ENCODE measurements around the gene DNAJC11. TPM values are rescaled to one million over a fixed set of nuclear protein-coding genes. Genes with fewer than 3 reads are reported as not detected.
A peak's percentile ranks its signal among the peaks of the same experiment; 100 is the strongest.
"Not testable (repeated sequence)": the region's sequence is repeated elsewhere in the genome, so short reads cannot be mapped to it uniquely, and the experiment has no call there.

The DNAJC11 gene
- total RNA-seq, 3 donors from 2014 or later, result 23.0 to 30.5 (median 25.6) TPM

GRCh38 chr1:6652986-6653385 lies 48.6 kb downstream of the DNAJC11 start:
- TF ChIP-seq CTCF (IDR thresholded peaks at IDR 0.05) (no peak), POLR2AphosphoS5 (IDR thresholded peaks at IDR 0.05) (no peak), POLR2A (IDR thresholded peaks at IDR 0.05) (no peak)
- no peaks in the 10 kb centered on the region for H3K36me3 ChIP-seq

GRCh38 chr1:6651909-6652308 lies 49.7 kb downstream of the DNAJC11 start:
- H3K4me1 ChIP-seq, result no peaks in the 10 kb centered on the region
- H3K27ac ChIP-seq, result no peak overlapping the region
- no peak overlapping the region for H3K4me3 ChIP-seq
- H3K36me3 ChIP-seq, result no peaks in the 10 kb centered on the region
- no peak for DNase-seq (ENCODE audit: low spot score in 2 of 2)
- no peak for TF ChIP-seq POLR2AphosphoS5 (IDR thresholded peaks at IDR 0.05)
- intact Hi-C loops (cut with DNase I; ENCODE audit: low total_unique reads), result no loop called here
- no peaks in the 10 kb centered on the region for H3K27me3 ChIP-seq
- no peaks in the 10 kb centered on the region for H3K9me3 ChIP-seq

More at GRCh38 chr1:6652986-6653385, 48.6 kb downstream of the DNAJC11 start:
- H3K4me3 ChIP-seq, result no peak overlapping the region
- no peak for DNase-seq (ENCODE audit: low spot score in 2 of 2)
- no peak overlapping the region for H3K27ac ChIP-seq
- intact Hi-C loops (cut with DNase I; ENCODE audit: low total_unique reads), result no loop called here
- H3K9me3 ChIP-seq, result no peaks in the 10 kb centered on the region
- no peaks in the 10 kb centered on the region for H3K27me3 ChIP-seq
- H3K4me1 ChIP-seq, result no peaks in the 10 kb centered on the region

- no peak overlapping the region for H3K27ac ChIP-seq
- intact Hi-C loops (cut with DNase I; ENCODE audit: low total_unique reads), result loop anchor here (10.0 kb wide), 1 partner anchor 154 kb away; the partner anchor contains the start of gene PLEKHG5
- DNase-seq (ENCODE audit: low spot score in 2 of 2), result no peak
- H3K9me3 ChIP-seq, result no peaks in the 10 kb centered on the region
- no peak for TF ChIP-seq POLR2A (IDR thresholded peaks at IDR 0.05)
- TF ChIP-seq POLR2AphosphoS5 (IDR thresholded peaks at IDR 0.05), result no peak
- TF ChIP-seq CTCF (IDR thresholded peaks at IDR 0.05), result no peak
- no peaks in the 10 kb centered on the region for H3K4me1 ChIP-seq
- no peaks in the 10 kb centered on the region for H3K36me3 ChIP-seq
- H3K4me3 ChIP-seq, result no peak overlapping the region
- no peaks in the 10 kb centered on the region for H3K27me3 ChIP-seq
These were observed 53.1 kb downstream of the DNAJC11 start for GRCh38 chr1:6648556-6648955.

- DNase-seq (ENCODE audit: low spot score in 2 of 2), result no peak
- H3K9me3 ChIP-seq, result no peaks in the 10 kb centered on the region
- no peak overlapping the region for H3K4me3 ChIP-seq
- intact Hi-C loops (cut with DNase I; ENCODE audit: low total_unique reads), result loop anchor here (10.0 kb wide), 1 partner anchor 152 kb away; the partner anchor contains the start of gene PLEKHG5
- H3K27me3 ChIP-seq, result no peaks in the 10 kb centered on the region
- no peaks in the 10 kb centered on the region for H3K4me1 ChIP-seq
- TF ChIP-seq CTCF (IDR thresholded peaks at IDR 0.05) (peak; percentile 53 to 68 (median 66)), POLR2AphosphoS5 (IDR thresholded peaks at IDR 0.05) (no peak)
- peaks cover 4% of the 10 kb centered on the region for H3K36me3 ChIP-seq
- no peak overlapping the region for H3K27ac ChIP-seq
These were observed 55.0 kb downstream of the DNAJC11 start for GRCh38 chr1:6646499-6647148.

GRCh38 chr1:6645018-6645417 lies 56.6 kb downstream of the DNAJC11 start:
- Histone ChIP-seq H3K36me3 (peaks cover 4% of the 10 kb centered on the region), H3K27ac (no peak overlapping the region), H3K4me1 (no peaks in the 10 kb centered on the region), H3K4me3 (no peak overlapping the region), H3K27me3 (no peaks in the 10 kb centered on the region), H3K9me3 (no peaks in the 10 kb centered on the region)
- no peak for TF ChIP-seq POLR2AphosphoS5 (IDR thresholded peaks at IDR 0.05)
- TF ChIP-seq CTCF (IDR thresholded peaks at IDR 0.05), result no peak
- TF ChIP-seq POLR2A (IDR thresholded peaks at IDR 0.05), result no peak
- intact Hi-C loops (cut with DNase I; ENCODE audit: low total_unique reads), result loop anchor here (10.0 kb wide), 1 partner anchor 150 kb away; the partner anchor contains the start of gene PLEKHG5
- no peak for DNase-seq (ENCODE audit: low spot score in 2 of 2)

GRCh38 chr1:6640867-6641266 lies 60.7 kb downstream of the DNAJC11 start:
- not testable (repeated sequence) for H3K27ac ChIP-seq; H3K9me3 ChIP-seq; H3K27me3 ChIP-seq; H3K4me3 ChIP-seq; H3K36me3 ChIP-seq; DNase-seq (ENCODE audit: low spot score in 2 of 2); H3K4me1 ChIP-seq
- intact Hi-C loops (cut with DNase I; ENCODE audit: low total_unique reads), result loop anchor here (10.0 kb wide), 1 partner anchor 146 kb away; the partner anchor contains the start of gene PLEKHG5

All from breast epithelium (tissue), 4 donors.